DMS79 (cell line): Measurements from ENCODE around the gene LMAN2.
"Not testable (repeated sequence)": the region's sequence is repeated elsewhere in the genome, so short reads cannot be mapped to it uniquely, and the experiment has no call there.

ENCODE experiments used
- DNase-seq: peaks from one replicate; lab custom pipeline; 2025; lab: John Stamatoyannopoulos, UW

Gene LMAN2

GRCh38 chr5:177306674-177307543 lies 44.6 kb downstream of the LMAN2 start:
- no peak for DNase-seq

- not testable (repeated sequence) for DNase-seq
These were observed 45.3 kb downstream of the LMAN2 start for GRCh38 chr5:177306103-177306640.

GRCh38 chr5:177304392-177305119 lies 46.9 kb downstream of the LMAN2 start:
- no peak for DNase-seq

- no peak for DNase-seq
These were observed 47.5 kb downstream of the LMAN2 start for GRCh38 chr5:177303925-177304391.

- DNase-seq: no peak
These were observed 48.1 kb downstream of the LMAN2 start, which contains the start of the genes PRELID1 and RAB24 for GRCh38 chr5:177303121-177303924. Gene PRELID1, plus strand, starts transcription at chr5:177303799. Its CDS starts 187 bp downstream, at chr5:177303986. Gene RAB24, minus strand, starts transcription at chr5:177303719. Its CDS starts 431 bp downstream, at chr5:177303288.

- DNase-seq: no peak
These were observed 48.9 kb downstream of the LMAN2 start for GRCh38 chr5:177302354-177303110.

GRCh38 chr5:177301503-177302165 lies 49.8 kb downstream of the LMAN2 start:
- peak; percentile 81 for DNase-seq

- no peak for DNase-seq
These were observed 50.5 kb downstream of the LMAN2 start for GRCh38 chr5:177300951-177301350.

GRCh38 chr5:177300236-177300880 lies 51.1 kb downstream of the LMAN2 start:
- DNase-seq: no peak

GRCh38 chr5:177299697-177300096 lies 51.8 kb downstream of the LMAN2 start:
- no peak for DNase-seq

GRCh38 chr5:177297922-177298321 lies 53.5 kb downstream of the LMAN2 start:
- no peak for DNase-seq

- no peak for DNase-seq
These were observed 54.9 kb downstream of the LMAN2 start for GRCh38 chr5:177296581-177296980.

GRCh38 chr5:177295924-177296323 lies 55.5 kb downstream of the LMAN2 start:
- DNase-seq: no peak

GRCh38 chr5:177294632-177295031 lies 56.8 kb downstream of the LMAN2 start:
- no peak for DNase-seq

GRCh38 chr5:177293819-177294581 lies 57.5 kb downstream of the LMAN2 start:
- DNase-seq: no peak

- DNase-seq: no peak
These were observed 59.7 kb downstream of the LMAN2 start for GRCh38 chr5:177291735-177292134.

GRCh38 chr5:177290816-177291596 lies 60.5 kb downstream of the LMAN2 start:
- no peak for DNase-seq

- DNase-seq: no peak
These were observed 63.3 kb downstream of the LMAN2 start for GRCh38 chr5:177288191-177288590.
